C4-2B (cell line): Measurements from ENCODE around the gene RHEBL1.
A peak's percentile ranks its signal among the peaks of the same experiment; 100 is the strongest.

Experiments
- CTCF ChIP-seq: fragments of 450-650 bp; conservative IDR thresholded peaks from 2 replicates; pipeline ENCODE4 v1.5.1; 2017; ENCODE audit warnings: mild to moderate bottlenecking
- ZFX ChIP-seq: fragments of 450-650 bp; IDR thresholded peaks from 2 replicates; pipeline ENCODE4 v1.6.1; 2017

GRCh38 chr12:49018261-49019119 is 51.3 kb downstream of the RHEBL1 start, which contains the start of gene PRKAG1:
- TF ChIP-seq CTCF (peak; percentile 72), ZFX (peak; percentile 74)
